Measurements from ENCODE around the gene TNPO3. TPM values are rescaled to one million over a fixed set of nuclear protein-coding genes. Genes with fewer than 3 reads are reported as not detected.

The TNPO3 gene
- total RNA-seq, 2 experiments from 2014 or later: 17.1 to 18.7 TPM

DNA sequence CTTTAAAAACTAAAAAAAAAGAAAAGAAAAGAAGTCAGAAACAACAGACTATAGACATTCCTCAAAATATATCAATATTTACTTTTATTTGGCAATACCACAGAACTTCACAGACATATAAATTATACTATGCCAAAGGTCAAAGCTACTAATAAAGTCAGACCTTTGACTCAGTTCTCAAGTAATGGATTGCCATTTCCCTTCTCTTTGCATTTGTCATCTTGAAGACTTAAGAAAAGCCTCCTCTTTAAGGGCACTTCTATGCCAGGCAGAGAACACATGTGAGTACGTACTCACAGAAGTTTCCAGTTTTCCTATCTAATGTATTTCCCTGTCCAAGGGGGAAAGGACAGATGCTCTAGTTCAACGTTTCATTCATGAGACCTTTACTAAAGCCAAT lies 37.6 kb downstream of the TNPO3 start:
- CTCF ChIA-PET: interaction anchor here (1.2 kb wide), 1 partner anchor 74 kb away, joined by 3 read pairs; no protein-coding TSS in a partner anchor
- Histone ChIP-seq H3K4me3 (ENCODE audit: low read length) (no peak overlapping the region), H3K27ac (ENCODE audit: low read depth in 1 of 2, low read length in 2 of 2) (no peak overlapping the region), H3K4me1 (ENCODE audit: insufficient read depth, low read length) (no peaks in the 10 kb centered on the region), H3K9me3 (ENCODE audit: control insufficient read depth in 1 of 2, insufficient read depth in 1 of 2, low read length in 2 of 2) (no peaks in the 10 kb centered on the region), H3K27me3 (ENCODE audit: control insufficient read depth in 1 of 2, insufficient read depth in 2 of 2, low read length in 2 of 2) (no peaks in the 10 kb centered on the region), H3K36me3 (ENCODE audit: insufficient read depth, low read length) (peaks cover 57% of the 10 kb centered on the region)
- intact Hi-C loops (cut with DNase I, micrococcal nuclease): loop anchor here in 1 of 2 experiments (10.0 kb wide), 1 partner anchor 78 kb away; no protein-coding TSS in a partner anchor
- Mint-ChIP-seq H3K27me3 (no peaks in the 10 kb centered on the region), H3K36me3 (ENCODE audit: low read depth) (peaks cover 62% of the 10 kb centered on the region), H3K9me3 (no peaks in the 10 kb centered on the region), H3K4me3 (no peak overlapping the region), H3K4me1 (ENCODE audit: low read depth) (peaks cover 36% of the 10 kb centered on the region), H3K27ac (peak overlapping the region; percentile 45)
- DNase-seq: no peak
- POLR2A ChIA-PET: no interaction called here
- no peak for ATAC-seq (ENCODE audit: poor library complexity)
- TF ChIP-seq, protein P1, sequence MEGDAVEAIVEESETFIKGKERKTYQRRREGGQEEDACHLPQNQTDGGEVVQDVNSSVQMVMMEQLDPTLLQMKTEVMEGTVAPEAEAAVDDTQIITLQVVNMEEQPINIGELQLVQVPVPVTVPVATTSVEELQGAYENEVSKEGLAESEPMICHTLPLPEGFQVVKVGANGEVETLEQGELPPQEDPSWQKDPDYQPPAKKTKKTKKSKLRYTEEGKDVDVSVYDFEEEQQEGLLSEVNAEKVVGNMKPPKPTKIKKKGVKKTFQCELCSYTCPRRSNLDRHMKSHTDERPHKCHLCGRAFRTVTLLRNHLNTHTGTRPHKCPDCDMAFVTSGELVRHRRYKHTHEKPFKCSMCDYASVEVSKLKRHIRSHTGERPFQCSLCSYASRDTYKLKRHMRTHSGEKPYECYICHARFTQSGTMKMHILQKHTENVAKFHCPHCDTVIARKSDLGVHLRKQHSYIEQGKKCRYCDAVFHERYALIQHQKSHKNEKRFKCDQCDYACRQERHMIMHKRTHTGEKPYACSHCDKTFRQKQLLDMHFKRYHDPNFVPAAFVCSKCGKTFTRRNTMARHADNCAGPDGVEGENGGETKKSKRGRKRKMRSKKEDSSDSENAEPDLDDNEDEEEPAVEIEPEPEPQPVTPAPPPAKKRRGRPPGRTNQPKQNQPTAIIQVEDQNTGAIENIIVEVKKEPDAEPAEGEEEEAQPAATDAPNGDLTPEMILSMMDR (IDR thresholded peaks at IDR 0.05): no peak

DNA sequence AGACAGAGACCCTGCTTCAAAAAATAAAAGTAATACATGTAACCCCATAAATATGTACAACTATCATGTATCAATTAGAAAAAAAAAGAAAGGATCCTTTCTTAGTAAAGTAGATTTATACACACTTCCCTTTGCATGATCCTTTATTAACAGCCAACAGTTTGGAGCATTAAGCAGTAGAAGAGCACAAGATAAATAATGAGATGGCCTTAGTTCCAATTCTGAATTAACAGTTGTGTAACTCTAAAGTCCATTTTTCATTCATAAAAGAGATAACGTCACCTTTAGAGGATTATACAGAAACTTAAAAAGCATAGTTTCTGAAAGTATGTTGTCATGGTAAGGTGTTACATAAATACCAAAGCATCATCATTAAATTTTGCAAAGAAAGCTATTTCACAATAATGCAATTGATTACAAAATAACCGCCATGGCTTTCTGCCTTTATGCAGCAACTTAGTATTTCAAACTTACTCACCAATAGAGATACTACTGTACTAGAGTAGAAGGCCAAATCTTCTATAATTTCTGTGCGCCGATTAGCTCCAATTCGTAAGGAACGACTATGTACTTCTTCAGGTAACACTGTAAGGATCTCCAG lies 40.3 kb downstream of the TNPO3 start:
- Histone ChIP-seq H3K27ac (ENCODE audit: low read depth in 1 of 2, low read length in 2 of 2) (no peak overlapping the region), H3K4me3 (ENCODE audit: low read length) (no peak overlapping the region), H3K9me3 (ENCODE audit: control insufficient read depth in 1 of 2, insufficient read depth in 1 of 2, low read length in 2 of 2) (no peaks in the 10 kb centered on the region), H3K36me3 (ENCODE audit: insufficient read depth, low read length) (peaks cover 71% of the 10 kb centered on the region), H3K27me3 (ENCODE audit: control insufficient read depth in 1 of 2, insufficient read depth in 2 of 2, low read length in 2 of 2) (no peaks in the 10 kb centered on the region), H3K4me1 (ENCODE audit: insufficient read depth, low read length) (peaks cover under 1% of the 10 kb centered on the region)
- Mint-ChIP-seq H3K36me3 (ENCODE audit: low read depth) (peaks cover 82% of the 10 kb centered on the region), H3K9me3 (no peaks in the 10 kb centered on the region), H3K27me3 (no peaks in the 10 kb centered on the region), H3K4me3 (no peak overlapping the region), H3K27ac (no peak overlapping the region), H3K4me1 (ENCODE audit: low read depth) (peaks cover 25% of the 10 kb centered on the region)
- TF ChIP-seq, protein P1 (IDR thresholded peaks at IDR 0.05): no peak
- POLR2A ChIA-PET: no interaction called here
- CTCF ChIA-PET: no interaction called here
- intact Hi-C loops (cut with DNase I, micrococcal nuclease): loop anchor here in 1 of 2 experiments (10.0 kb wide), 1 partner anchor 80 kb away; no protein-coding TSS in a partner anchor
- ATAC-seq (ENCODE audit: poor library complexity) (no peak), DNase-seq (no peak)

DNA sequence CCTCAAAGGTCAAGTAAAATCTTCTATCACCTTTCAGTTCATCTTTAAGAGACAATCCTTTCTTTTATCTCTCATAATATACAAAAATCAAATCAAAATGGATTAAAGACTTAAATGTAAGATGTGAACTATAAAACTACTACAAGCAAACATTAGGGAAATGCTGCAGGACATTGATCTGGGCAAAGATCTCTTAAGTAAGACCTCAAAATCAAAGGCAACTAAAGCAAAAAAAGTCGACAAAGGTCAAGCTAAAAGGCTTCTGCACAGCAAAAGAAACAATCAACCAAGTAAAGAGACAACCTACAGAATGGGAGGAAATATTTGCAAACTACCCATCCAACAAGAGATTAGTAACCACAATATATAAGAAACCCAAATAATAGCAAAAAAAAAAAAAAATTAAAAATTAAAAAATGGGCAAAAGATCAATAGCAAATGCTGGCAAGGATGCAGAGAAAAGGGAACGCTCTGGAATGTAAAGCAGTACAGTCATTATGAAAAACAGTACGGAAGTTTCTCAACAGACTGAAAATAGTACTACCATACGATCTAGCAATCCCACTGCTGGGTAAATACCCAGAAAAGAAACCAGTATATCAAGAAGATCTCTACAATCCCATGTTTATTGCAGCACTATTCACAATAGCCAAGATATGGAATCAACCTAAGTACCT lies 41.7 kb downstream of the TNPO3 start:
- no peak for ATAC-seq (ENCODE audit: poor library complexity)
- POLR2A ChIA-PET: interaction anchor here (0.6 to 1.1 kb wide), 2 partner anchors 41 to 83 kb away, joined by 3 to 4 read pairs; partner anchors contain the start of gene TNPO3
- no peaks in the 10 kb centered on the region for H3K9me3 Mint-ChIP-seq
- peaks cover 74% of the 10 kb centered on the region for H3K36me3 ChIP-seq (ENCODE audit: insufficient read depth, low read length)
- no peak overlapping the region for H3K4me3 ChIP-seq (ENCODE audit: low read length)
- peaks cover 3% of the 10 kb centered on the region for H3K4me1 ChIP-seq (ENCODE audit: insufficient read depth, low read length)
- intact Hi-C loops (cut with DNase I, micrococcal nuclease): loop anchor here in 1 of 2 experiments (10.0 kb wide), 1 partner anchor 82 kb away; no protein-coding TSS in a partner anchor
- no peak overlapping the region for H3K27ac Mint-ChIP-seq
- TF ChIP-seq, protein P1 (IDR thresholded peaks at IDR 0.05): no peak
- peaks cover 83% of the 10 kb centered on the region for H3K36me3 Mint-ChIP-seq (ENCODE audit: low read depth)
- CTCF ChIA-PET: no interaction called here
- H3K4me1 Mint-ChIP-seq (ENCODE audit: low read depth): peaks cover 29% of the 10 kb centered on the region
- no peaks in the 10 kb centered on the region for H3K27me3 ChIP-seq (ENCODE audit: control insufficient read depth in 1 of 2, insufficient read depth in 2 of 2, low read length in 2 of 2)
- no peaks in the 10 kb centered on the region for H3K9me3 ChIP-seq (ENCODE audit: control insufficient read depth in 1 of 2, insufficient read depth in 1 of 2, low read length in 2 of 2)
- no peak for DNase-seq
- no peaks in the 10 kb centered on the region for H3K27me3 Mint-ChIP-seq
- H3K4me3 Mint-ChIP-seq: no peak overlapping the region
- no peak overlapping the region for H3K27ac ChIP-seq (ENCODE audit: low read depth in 1 of 2, low read length in 2 of 2)

All from CD4-positive, alpha-beta T cell (primary cell).